Measurements from ENCODE around the gene CTIF. TPM values are rescaled to one million over a fixed set of nuclear protein-coding genes. Genes with fewer than 3 reads are reported as not detected.
A peak's percentile ranks its signal among the peaks of the same experiment; 100 is the strongest.

CTIF gene
- total RNA-seq, 4 donors from 2014 or later = 29.0 to 61.5 (median 37.7) TPM

GRCh38 chr18:48615566-48616401, 77.0 kb downstream of the CTIF start:
- H3K27me3 ChIP-seq = peaks cover 11% of the 10 kb centered on the region
- no peak overlapping the region for H3K27ac ChIP-seq
- no peak for DNase-seq (ENCODE audit: low spot score in 2 of 2)
- TF ChIP-seq CTCF (IDR thresholded peaks at IDR 0.05) (no peak), EP300 (IDR thresholded peaks at IDR 0.05) (no peak), POLR2A (IDR thresholded peaks at IDR 0.05) (no peak), POLR2AphosphoS5 (IDR thresholded peaks at IDR 0.05) (no peak)
- 58% methylated on average over 19 of the region's 31 CpGs for WGBS
- H3K36me3 ChIP-seq = peaks cover 4% of the 10 kb centered on the region
- H3K4me1 ChIP-seq = peaks cover 23% of the 10 kb centered on the region
- no peak overlapping the region for H3K4me3 ChIP-seq
- H3K9me3 ChIP-seq = no peaks in the 10 kb centered on the region

- H3K4me1 ChIP-seq = peaks cover 23% of the 10 kb centered on the region
- H3K4me3 ChIP-seq = no peak overlapping the region
- no peak for TF ChIP-seq POLR2A (IDR thresholded peaks at IDR 0.05)
- TF ChIP-seq CTCF (IDR thresholded peaks at IDR 0.05) = no peak
- no peak for TF ChIP-seq EP300 (IDR thresholded peaks at IDR 0.05)
- TF ChIP-seq POLR2AphosphoS5 (IDR thresholded peaks at IDR 0.05) = no peak
- H3K27me3 ChIP-seq = peaks cover 11% of the 10 kb centered on the region
- 71% methylated on average over 8 of the region's 8 CpGs for WGBS
- no peak for DNase-seq (ENCODE audit: low spot score in 2 of 2)
- peaks cover 4% of the 10 kb centered on the region for H3K36me3 ChIP-seq
- peak overlapping the region; percentile 16 for H3K27ac ChIP-seq
- H3K9me3 ChIP-seq = no peaks in the 10 kb centered on the region
Measured at GRCh38 chr18:48616484-48617255, 77.8 kb downstream of the CTIF start.

- WGBS = 70% methylated on average over 4 of the region's 9 CpGs
- DNase-seq (ENCODE audit: low spot score in 2 of 2) = no peak
- Histone ChIP-seq H3K27ac (no peak overlapping the region), H3K27me3 (peaks cover 5% of the 10 kb centered on the region), H3K4me3 (no peak overlapping the region), H3K4me1 (peaks cover 25% of the 10 kb centered on the region), H3K9me3 (no peaks in the 10 kb centered on the region), H3K36me3 (peaks cover 4% of the 10 kb centered on the region)
- TF ChIP-seq CTCF (IDR thresholded peaks at IDR 0.05) (no peak), POLR2A (IDR thresholded peaks at IDR 0.05) (no peak), EP300 (IDR thresholded peaks at IDR 0.05) (no peak), POLR2AphosphoS5 (IDR thresholded peaks at IDR 0.05) (no peak)
Measured at GRCh38 chr18:48617844-48618497, 79.1 kb downstream of the CTIF start.

DNA sequence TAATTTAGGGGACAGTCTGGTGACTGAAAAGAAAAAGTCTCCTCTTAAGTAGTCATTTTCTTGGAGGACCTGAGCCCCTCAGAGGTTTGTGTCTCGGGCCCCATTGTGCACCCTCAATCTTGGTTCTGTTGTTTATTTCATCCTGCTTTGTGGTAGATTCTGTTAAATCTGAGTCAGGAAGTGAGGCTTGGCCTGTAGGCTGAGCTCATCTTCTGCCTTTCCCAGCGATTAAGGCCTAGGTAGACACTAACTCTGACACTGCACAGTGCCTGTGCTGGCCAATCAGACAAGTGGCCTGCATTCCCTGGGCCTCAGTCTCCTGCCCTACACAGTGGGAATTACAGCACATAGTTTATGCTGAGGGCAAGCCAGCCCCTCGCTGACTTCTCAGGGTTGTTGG, 80.2 kb downstream of the CTIF start:
- WGBS = 86% methylated on average over 3 of the region's 3 CpGs

More for the DNA sequence above, 80.2 kb downstream of the CTIF start:
- peaks cover 5% of the 10 kb centered on the region for H3K27me3 ChIP-seq
- DNase-seq (ENCODE audit: low spot score in 2 of 2) = no peak
- H3K27ac ChIP-seq = no peak overlapping the region
- no peaks in the 10 kb centered on the region for H3K9me3 ChIP-seq
- peaks cover 30% of the 10 kb centered on the region for H3K4me1 ChIP-seq
- no peak overlapping the region for H3K4me3 ChIP-seq
- TF ChIP-seq EP300 (IDR thresholded peaks at IDR 0.05) (no peak), POLR2A (IDR thresholded peaks at IDR 0.05) (no peak), POLR2AphosphoS5 (IDR thresholded peaks at IDR 0.05) (no peak), CTCF (IDR thresholded peaks at IDR 0.05) (no peak)
- H3K36me3 ChIP-seq = peaks cover 4% of the 10 kb centered on the region
